Progenitor cell of endocrine pancreas (in vitro differentiated cells): Measurements from ENCODE around the gene SLC16A3. TPM values are rescaled to one million over a fixed set of nuclear protein-coding genes. Genes with fewer than 3 reads are reported as not detected.
"Not testable (repeated sequence)": the region's sequence is repeated elsewhere in the genome, so short reads cannot be mapped to it uniquely, and the experiment has no call there.

ENCODE experiments used
- DNase-seq: peaks from one replicate; pipeline ENCODE4 v3.0.0; 2021; ENCODE audit warnings: low spot score; ENCODE audit not compliant: unreplicated experiment
- H3K27ac Mint-ChIP-seq: 2 replicates; pipeline ENCODE4 v1.8.0; 2021; ENCODE audit warnings: mild to moderate bottlenecking, moderate library complexity, mixed read lengths
- H3K27me3 Mint-ChIP-seq: 2 replicates; pipeline ENCODE4 v1.8.0; 2021; ENCODE audit warnings: mixed read lengths
- H3K36me3 Mint-ChIP-seq: 2 replicates; pipeline ENCODE4 v1.8.0; 2022; ENCODE audit warnings: mixed read lengths; ENCODE audit not compliant: insufficient read depth
- H3K4me1 Mint-ChIP-seq: 2 replicates; pipeline ENCODE4 v1.8.0; 2021; ENCODE audit warnings: low read depth, mixed read lengths
- H3K4me3 Mint-ChIP-seq: 2 replicates; pipeline ENCODE4 v1.8.0; 2021; ENCODE audit warnings: low read depth, mild to moderate bottlenecking, moderate library complexity, mixed read lengths
- H3K9me3 Mint-ChIP-seq: 2 replicates; pipeline ENCODE4 v1.8.0; 2021; ENCODE audit warnings: low read depth, mixed read lengths
- total RNA-seq: library from RNA; stranded (reverse); gene quantifications from 2 replicates; pipeline ENCODE4 v1.2.1, GENCODE V29; 2021
- TF ChIP-seq, protein P1 (sequence below): fragments of 200-600 bp; sonication (generic); IDR thresholded peaks from one replicate; pipeline ENCODE4 v1.5.0; 2021; ENCODE audit warnings: antibody characterized with exemption, mild to moderate bottlenecking; ENCODE audit not compliant: unreplicated experiment

SLC16A3 gene
- total RNA-seq, 1 donor from 2014 or later = 5.4 TPM

DNA sequence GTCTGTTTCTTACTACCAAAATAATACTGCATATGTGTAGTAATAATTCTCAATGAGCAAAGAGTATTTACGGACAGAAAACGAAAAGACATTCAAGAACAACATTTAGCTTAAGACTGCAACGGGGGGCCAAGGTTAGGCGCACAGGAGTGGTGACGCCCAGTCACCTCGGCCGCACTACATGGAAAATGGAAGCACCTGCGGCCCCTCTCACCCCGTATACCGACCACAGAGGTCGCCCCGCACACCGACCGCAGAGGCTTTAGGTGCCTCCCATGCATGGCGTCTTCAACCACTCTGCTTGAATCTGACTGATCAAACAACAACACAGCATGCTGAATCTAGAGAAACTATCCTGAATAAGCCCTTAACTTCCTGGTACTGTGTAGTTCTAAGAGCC is 42.6 kb upstream of the SLC16A3 start:
- Mint-ChIP-seq H3K9me3 (no peaks in the 10 kb centered on the region), H3K27ac (no peak overlapping the region), H3K27me3 (no peaks in the 10 kb centered on the region), H3K4me1 (no peaks in the 10 kb centered on the region), H3K36me3 (peaks cover 8% of the 10 kb centered on the region), H3K4me3 (no peak overlapping the region)
- no peak for DNase-seq
- TF ChIP-seq, protein P1, sequence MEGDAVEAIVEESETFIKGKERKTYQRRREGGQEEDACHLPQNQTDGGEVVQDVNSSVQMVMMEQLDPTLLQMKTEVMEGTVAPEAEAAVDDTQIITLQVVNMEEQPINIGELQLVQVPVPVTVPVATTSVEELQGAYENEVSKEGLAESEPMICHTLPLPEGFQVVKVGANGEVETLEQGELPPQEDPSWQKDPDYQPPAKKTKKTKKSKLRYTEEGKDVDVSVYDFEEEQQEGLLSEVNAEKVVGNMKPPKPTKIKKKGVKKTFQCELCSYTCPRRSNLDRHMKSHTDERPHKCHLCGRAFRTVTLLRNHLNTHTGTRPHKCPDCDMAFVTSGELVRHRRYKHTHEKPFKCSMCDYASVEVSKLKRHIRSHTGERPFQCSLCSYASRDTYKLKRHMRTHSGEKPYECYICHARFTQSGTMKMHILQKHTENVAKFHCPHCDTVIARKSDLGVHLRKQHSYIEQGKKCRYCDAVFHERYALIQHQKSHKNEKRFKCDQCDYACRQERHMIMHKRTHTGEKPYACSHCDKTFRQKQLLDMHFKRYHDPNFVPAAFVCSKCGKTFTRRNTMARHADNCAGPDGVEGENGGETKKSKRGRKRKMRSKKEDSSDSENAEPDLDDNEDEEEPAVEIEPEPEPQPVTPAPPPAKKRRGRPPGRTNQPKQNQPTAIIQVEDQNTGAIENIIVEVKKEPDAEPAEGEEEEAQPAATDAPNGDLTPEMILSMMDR = no peak

DNA sequence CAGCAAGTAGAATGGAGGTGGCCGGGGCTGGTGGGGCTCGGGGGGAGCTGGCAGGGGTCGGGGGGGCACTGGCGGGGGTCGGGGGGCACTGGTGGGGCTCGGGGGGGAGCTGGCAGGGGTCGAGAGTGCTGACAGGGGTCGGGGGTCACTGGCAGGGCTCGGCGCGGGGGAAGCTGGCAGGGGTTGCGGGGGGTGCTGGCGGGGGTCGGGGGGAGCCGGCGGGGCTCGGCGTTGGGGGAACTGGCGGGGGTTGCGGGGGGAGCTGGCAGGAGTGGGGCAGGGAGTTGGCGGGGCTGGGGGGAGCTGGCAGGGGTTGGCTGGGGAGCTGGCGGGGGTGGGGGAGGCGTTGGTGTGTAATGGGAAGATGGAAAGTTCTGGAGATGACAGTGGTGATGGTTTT is 41.3 kb upstream of the SLC16A3 start:
- Mint-ChIP-seq H3K27me3 (no peaks in the 10 kb centered on the region), H3K4me1 (no peaks in the 10 kb centered on the region), H3K4me3 (no peak overlapping the region), H3K36me3 (peaks cover 6% of the 10 kb centered on the region), H3K9me3 (no peaks in the 10 kb centered on the region), H3K27ac (no peak overlapping the region)
- TF ChIP-seq, protein P1 = no peak
- no peak for DNase-seq

DNA sequence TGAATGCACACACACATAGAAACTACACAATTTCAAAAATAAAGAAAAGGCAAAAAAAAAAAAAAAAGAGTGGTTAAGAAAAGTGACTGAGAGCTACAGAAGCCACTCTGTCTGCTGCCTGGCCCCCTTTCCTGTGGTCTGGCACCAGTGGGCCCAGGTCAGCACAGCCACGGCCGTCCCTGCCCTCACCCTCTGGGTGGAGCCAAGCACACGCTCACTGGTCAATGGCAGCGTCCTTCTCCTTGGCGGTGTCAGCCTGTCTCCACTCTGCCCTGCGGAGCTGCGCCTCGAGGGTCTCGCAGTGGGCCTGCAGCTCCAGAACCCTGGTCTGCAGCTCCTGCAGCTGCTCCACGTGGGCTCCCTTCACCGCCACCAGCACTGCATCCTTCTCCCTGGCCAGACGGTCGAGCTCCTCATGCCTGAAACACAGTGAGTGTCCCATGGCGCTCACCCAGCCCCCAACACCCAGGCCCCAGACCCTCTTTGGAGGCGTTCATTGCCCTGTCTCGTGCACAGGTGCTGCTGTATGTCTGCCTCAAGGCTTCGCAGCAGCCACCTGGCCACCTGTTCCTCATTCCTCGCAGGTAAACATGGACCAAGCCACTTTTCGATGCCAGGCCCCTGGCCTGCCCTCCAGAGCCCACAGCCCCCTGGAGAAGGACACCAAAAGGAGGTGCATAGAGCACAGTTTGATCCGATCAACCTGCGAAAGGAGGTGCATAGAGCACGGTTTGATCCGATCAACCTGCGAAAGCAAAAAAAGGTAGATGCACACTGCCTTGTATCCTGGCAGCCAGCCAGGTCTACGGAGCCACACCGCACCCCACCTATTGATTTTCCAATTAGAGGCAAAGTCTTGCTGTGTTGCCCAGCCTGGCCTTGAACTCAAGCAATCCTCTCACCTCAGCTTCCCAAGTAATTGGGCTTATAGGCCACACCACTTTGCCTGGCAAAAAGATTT is 40.6 kb upstream of the SLC16A3 start:
- no peaks in the 10 kb centered on the region for H3K27me3 Mint-ChIP-seq
- no peaks in the 10 kb centered on the region for H3K9me3 Mint-ChIP-seq
- TF ChIP-seq, protein P1 = no peak
- no peaks in the 10 kb centered on the region for H3K4me1 Mint-ChIP-seq
- H3K27ac Mint-ChIP-seq = no peak overlapping the region
- DNase-seq = no peak
- peaks cover 10% of the 10 kb centered on the region for H3K36me3 Mint-ChIP-seq
- no peak overlapping the region for H3K4me3 Mint-ChIP-seq

DNA sequence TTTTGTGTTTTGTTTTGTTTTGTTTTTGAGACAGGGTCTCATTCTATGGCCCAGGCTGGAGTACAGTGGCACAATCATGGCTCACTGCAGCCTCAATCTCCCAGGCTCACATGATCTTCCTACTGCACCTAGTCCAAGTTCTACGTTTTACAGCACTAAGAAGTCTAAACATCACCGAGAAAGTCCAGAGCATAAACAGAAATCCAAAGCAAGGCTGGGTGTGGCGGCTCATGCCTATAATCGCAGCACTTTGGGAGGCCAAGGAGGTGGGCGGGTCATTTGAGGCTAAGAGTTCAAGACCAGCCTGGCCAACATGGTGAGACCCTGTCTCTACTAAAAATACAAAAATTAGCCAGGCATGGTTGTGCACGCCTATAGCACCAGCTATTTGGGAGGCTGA is 35.8 kb upstream of the SLC16A3 start:
- not testable (repeated sequence) for H3K27ac Mint-ChIP-seq, DNase-seq

DNA sequence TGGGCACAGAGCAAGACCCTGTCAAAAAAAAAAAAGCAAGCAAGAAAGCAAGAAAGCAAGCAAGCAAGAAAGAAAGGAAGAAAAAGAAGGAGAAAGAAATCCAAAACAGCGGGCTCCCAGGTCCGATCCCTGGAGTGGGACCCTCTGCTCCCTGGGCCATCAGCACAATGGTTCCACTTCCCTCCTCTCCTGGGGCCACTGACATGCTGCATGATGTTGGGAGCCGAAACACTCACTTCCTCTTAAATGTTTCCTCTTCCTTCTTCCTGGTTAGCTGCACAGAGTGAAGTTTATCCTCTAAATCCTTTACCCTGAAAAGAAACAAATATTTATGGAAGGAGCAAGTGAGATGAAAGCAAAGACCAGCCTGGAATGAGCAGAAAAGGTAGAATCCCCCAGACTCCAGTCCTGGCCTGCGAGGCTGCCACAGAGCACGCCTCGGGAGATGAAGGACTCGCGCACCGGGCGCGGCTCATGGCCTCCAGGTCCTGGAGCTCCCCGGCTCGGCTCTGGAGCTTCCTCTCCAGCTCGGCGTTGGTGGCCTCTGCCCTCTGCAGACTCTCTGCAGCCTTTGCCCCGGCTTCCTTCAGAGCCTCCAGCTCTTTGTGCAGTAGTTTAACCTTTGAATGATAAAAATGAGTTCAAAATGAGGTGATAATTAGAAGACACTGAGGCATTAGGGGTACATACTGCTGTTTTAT is 35.2 kb upstream of the SLC16A3 start:
- H3K27ac Mint-ChIP-seq = no peak overlapping the region
- no peaks in the 10 kb centered on the region for H3K9me3 Mint-ChIP-seq
- no peak overlapping the region for H3K4me3 Mint-ChIP-seq
- no peak for DNase-seq
- peaks cover 19% of the 10 kb centered on the region for H3K36me3 Mint-ChIP-seq
- TF ChIP-seq, protein P1 = no peak
- no peaks in the 10 kb centered on the region for H3K27me3 Mint-ChIP-seq
- no peaks in the 10 kb centered on the region for H3K4me1 Mint-ChIP-seq

More for the DNA sequence above, 35.8 kb upstream of the SLC16A3 start:
- not testable (repeated sequence) for H3K4me3 Mint-ChIP-seq, H3K27me3 Mint-ChIP-seq, H3K4me1 Mint-ChIP-seq, H3K9me3 Mint-ChIP-seq
- peaks cover 15% of the 10 kb centered on the region for H3K36me3 Mint-ChIP-seq
